H9 (cell line): ENCODE data around the gene BICDL2. TPM values are rescaled to one million over a fixed set of nuclear protein-coding genes. Genes with fewer than 3 reads are reported as not detected.

Source experiments
- DNase-seq: peaks from one replicate; pipeline ENCODE4 v3.0.0-alpha.2; 2017
- H2AFZ ChIP-seq: one replicate; pipeline ENCODE4 v1.6.1; 2013; ENCODE audit warnings: mild to moderate bottlenecking, low read length, control low read depth, moderate library complexity
- H2AK5ac ChIP-seq: 2 replicates; pipeline ENCODE4 v1.6.1; 2013; ENCODE audit warnings: low read length, control low read depth, mixed read lengths; ENCODE audit not compliant: insufficient read length
- H2BK120ac ChIP-seq: one replicate; pipeline ENCODE4 v1.6.1; 2013; ENCODE audit warnings: low read depth, mild to moderate bottlenecking, low read length, control low read depth, inconsistent platforms; ENCODE audit not compliant: poor library complexity, severe bottlenecking
- H2BK12ac ChIP-seq: 2 replicates; pipeline ENCODE4 v1.6.1; 2013; ENCODE audit warnings: low read length, control low read depth, mixed read lengths, low read depth; ENCODE audit not compliant: insufficient read length
- H2BK15ac ChIP-seq: 2 replicates; pipeline ENCODE4 v1.6.1; 2013; ENCODE audit warnings: low read depth, low read length, control low read depth
- H2BK20ac ChIP-seq: one replicate; pipeline ENCODE4 v1.6.1; 2013; ENCODE audit warnings: low read depth, mild to moderate bottlenecking, low read length, control low read depth, inconsistent platforms; ENCODE audit not compliant: poor library complexity, severe bottlenecking
- H2BK5ac ChIP-seq: 2 replicates; pipeline ENCODE4 v1.6.1; 2013; ENCODE audit warnings: low read length, control low read depth, mixed read lengths; ENCODE audit not compliant: insufficient read length
- H3K14ac ChIP-seq: 2 replicates; pipeline ENCODE4 v1.6.1; 2013; ENCODE audit warnings: low read length, control low read depth; ENCODE audit not compliant: insufficient read depth
- H3K18ac ChIP-seq: 2 replicates; pipeline ENCODE4 v1.6.1; 2013; ENCODE audit warnings: low read depth, mild to moderate bottlenecking, mixed read lengths, low read length, control low read depth; ENCODE audit not compliant: insufficient read length
- H3K23ac ChIP-seq: 2 replicates; pipeline ENCODE4 v1.6.1; 2013; ENCODE audit warnings: low read length, control low read depth, mixed read lengths, low read depth; ENCODE audit not compliant: insufficient read length
- H3K23me2 ChIP-seq: 2 replicates; pipeline ENCODE4 v1.6.1; 2013; ENCODE audit warnings: low read depth, mild to moderate bottlenecking, mixed read lengths, low read length, control low read depth; ENCODE audit not compliant: insufficient read length, poor library complexity, severe bottlenecking
- H3K27ac ChIP-seq: 2 replicates; pipeline ENCODE4 v1.5.1; 2013; ENCODE audit warnings: low read length, control low read depth, mixed read lengths, low read depth; ENCODE audit not compliant: insufficient read length
- H3K27me3 ChIP-seq: 2 replicates; pipeline ENCODE4 v1.6.1; 2013; ENCODE audit warnings: low read length, control low read depth, inconsistent platforms; ENCODE audit not compliant: insufficient read depth
- H3K4ac ChIP-seq: 2 replicates; pipeline ENCODE4 v1.6.1; 2013; ENCODE audit warnings: low read depth, mild to moderate bottlenecking, control low read depth, inconsistent platforms, low read length, moderate library complexity
- H3K4me1 ChIP-seq: 2 replicates; pipeline ENCODE4 v1.6.1; 2013; ENCODE audit warnings: low read length, control low read depth, inconsistent platforms; ENCODE audit not compliant: insufficient read depth
- H3K4me2 ChIP-seq: 2 replicates; pipeline ENCODE4 v1.6.1; 2013; ENCODE audit warnings: low read length, control low read depth, mixed read lengths; ENCODE audit not compliant: insufficient read length, insufficient read depth
- H3K56ac ChIP-seq: 2 replicates; pipeline ENCODE4 v1.6.1; 2013; ENCODE audit warnings: low read depth, mild to moderate bottlenecking, mixed read lengths, low read length, control low read depth; ENCODE audit not compliant: insufficient read length
- H3K79me1 ChIP-seq: 2 replicates; pipeline ENCODE4 v1.6.1; 2013; ENCODE audit warnings: low read depth, mild to moderate bottlenecking, moderate library complexity, low read length, control low read depth, inconsistent platforms; ENCODE audit not compliant: insufficient read depth, poor library complexity, severe bottlenecking
- H3K79me2 ChIP-seq: 2 replicates; pipeline ENCODE4 v1.6.1; 2013; ENCODE audit warnings: low read length, control low read depth, inconsistent platforms; ENCODE audit not compliant: insufficient read depth
- H3K9ac ChIP-seq: 2 replicates; pipeline ENCODE4 v1.6.1; 2013; ENCODE audit warnings: low read length, control low read depth, mixed read lengths; ENCODE audit not compliant: insufficient read length; ENCODE audit errors: extremely low read depth
- H3K9me3 ChIP-seq: one replicate; pipeline ENCODE4 v1.6.1; 2013; ENCODE audit warnings: low read depth, low read length, inconsistent platforms; ENCODE audit not compliant: control insufficient read depth
- H3T11ph ChIP-seq: one replicate; pipeline ENCODE4 v1.6.1; 2013; ENCODE audit warnings: mild to moderate bottlenecking, low read length, control low read depth, inconsistent platforms
- H4K20me1 ChIP-seq: one replicate; pipeline ENCODE4 v1.6.1; 2013; ENCODE audit not compliant: control insufficient read depth, insufficient read length, insufficient read depth
- H4K5ac ChIP-seq: 2 replicates; pipeline ENCODE4 v1.6.1; 2013; ENCODE audit warnings: low read depth, mild to moderate bottlenecking, mixed read lengths, low read length, control low read depth; ENCODE audit not compliant: insufficient read length
- H4K8ac ChIP-seq: replicated peaks from 2 replicates; pipeline ENCODE4 v1.6.1; 2013; ENCODE audit warnings: low read length, control low read depth, mixed read lengths, low read depth; ENCODE audit not compliant: insufficient read length
- H4K91ac ChIP-seq: 2 replicates; pipeline ENCODE4 v1.6.1; 2013; ENCODE audit warnings: low read depth, mild to moderate bottlenecking, moderate library complexity, mixed read lengths, low read length, control low read depth; ENCODE audit not compliant: insufficient read length
- H3K27ac Mint-ChIP-seq, 3 experiments: 2 replicates in 2 of 3; 3 replicates in 1 of 3; pipeline ENCODE4 v1.8.0; 2020 to 2021; ENCODE audit warnings: mixed read lengths in 3 of 3, mild to moderate bottlenecking in 1 of 3, moderate library complexity in 1 of 3
- H3K27me3 Mint-ChIP-seq: 2 replicates; pipeline ENCODE4 v1.8.0; 2021; ENCODE audit warnings: low read depth, mild to moderate bottlenecking, moderate library complexity, mixed read lengths
- H3K36me3 Mint-ChIP-seq, 3 experiments: 2 replicates in 2 of 3; 3 replicates in 1 of 3; pipeline ENCODE4 v1.8.0; 2020 to 2021; ENCODE audit warnings: low read depth in 3 of 3, mixed read lengths in 3 of 3; ENCODE audit not compliant: insufficient read depth in 1 of 3
- H3K4me1 Mint-ChIP-seq, 2 experiments: 2 replicates each; pipeline ENCODE4 v1.8.0; 2020; ENCODE audit warnings: mixed read lengths in 2 of 2
- H3K4me3 Mint-ChIP-seq, 2 experiments: 2 replicates in 1 of 2; 3 replicates in 1 of 2; pipeline ENCODE4 v1.8.0; 2020 to 2021; ENCODE audit warnings: mild to moderate bottlenecking in 2 of 2, mixed read lengths in 2 of 2, moderate library complexity in 1 of 2
- H3K9me3 Mint-ChIP-seq, 2 experiments: 2 replicates in 1 of 2; 3 replicates in 1 of 2; pipeline ENCODE4 v1.8.0; 2020; ENCODE audit warnings: mild to moderate bottlenecking in 2 of 2, mixed read lengths in 2 of 2, moderate library complexity in 1 of 2
- WGBS: extraction: QIAGEN DNeasy Blood & Tissue Kit; methylation state at CpG from one replicate; pipeline ENCODE4 v1.1.7; 2013; ENCODE audit warnings: missing lambda C conversion rate, low lambda C conversion rate, mixed read lengths; ENCODE audit not compliant: insufficient read length; ENCODE audit errors: extremely low coverage; 5-methylcytosine and 5-hydroxymethylcytosine counted together
- total RNA-seq: library from RNA; stranded (reverse); gene quantifications from 2 replicates; pipeline ENCODE4 v1.2.1, GENCODE V29; 2021
- TF ChIP-seq, protein P1 (sequence below): fragments of 200-600 bp; sonication (generic); conservative IDR thresholded peaks from 3 replicates; pipeline ENCODE4 v1.8.0; 2021; ENCODE audit warnings: antibody characterized with exemption, mild to moderate bottlenecking

Gene BICDL2
- total RNA-seq, 1 experiment from 2014 or later, result 13.5 TPM

DNA sequence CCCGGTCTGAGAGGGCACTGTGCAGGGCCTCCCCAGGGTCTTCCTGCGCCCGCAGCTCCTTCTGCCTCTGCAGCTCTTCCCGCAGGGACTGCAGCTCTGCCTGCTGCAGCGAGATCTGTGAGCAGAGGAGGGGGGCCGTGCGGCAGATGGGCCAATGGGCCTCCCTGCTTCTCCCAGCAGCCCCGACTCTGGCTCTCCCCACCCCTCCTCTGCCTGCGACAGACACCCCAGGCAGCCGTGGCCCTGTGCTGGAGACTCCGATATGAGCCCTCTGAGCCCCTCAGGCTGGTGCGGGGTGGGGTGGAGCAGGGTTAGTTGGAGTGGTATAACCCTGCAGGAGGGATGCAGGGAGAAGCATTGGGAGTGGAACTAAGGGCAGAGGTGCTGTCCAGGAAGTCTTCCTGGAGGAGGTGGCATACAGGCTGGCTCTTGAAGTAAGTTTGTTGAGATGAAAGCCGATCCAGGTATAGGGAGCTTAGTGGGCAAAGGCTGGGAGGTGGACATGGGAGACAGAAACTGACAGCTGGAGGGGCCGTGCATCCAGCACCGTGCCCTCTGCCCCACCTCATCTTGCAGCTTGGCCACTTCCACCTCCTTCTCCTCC lies 7.9 kb downstream of the BICDL2 start:
- TF ChIP-seq, protein P1, sequence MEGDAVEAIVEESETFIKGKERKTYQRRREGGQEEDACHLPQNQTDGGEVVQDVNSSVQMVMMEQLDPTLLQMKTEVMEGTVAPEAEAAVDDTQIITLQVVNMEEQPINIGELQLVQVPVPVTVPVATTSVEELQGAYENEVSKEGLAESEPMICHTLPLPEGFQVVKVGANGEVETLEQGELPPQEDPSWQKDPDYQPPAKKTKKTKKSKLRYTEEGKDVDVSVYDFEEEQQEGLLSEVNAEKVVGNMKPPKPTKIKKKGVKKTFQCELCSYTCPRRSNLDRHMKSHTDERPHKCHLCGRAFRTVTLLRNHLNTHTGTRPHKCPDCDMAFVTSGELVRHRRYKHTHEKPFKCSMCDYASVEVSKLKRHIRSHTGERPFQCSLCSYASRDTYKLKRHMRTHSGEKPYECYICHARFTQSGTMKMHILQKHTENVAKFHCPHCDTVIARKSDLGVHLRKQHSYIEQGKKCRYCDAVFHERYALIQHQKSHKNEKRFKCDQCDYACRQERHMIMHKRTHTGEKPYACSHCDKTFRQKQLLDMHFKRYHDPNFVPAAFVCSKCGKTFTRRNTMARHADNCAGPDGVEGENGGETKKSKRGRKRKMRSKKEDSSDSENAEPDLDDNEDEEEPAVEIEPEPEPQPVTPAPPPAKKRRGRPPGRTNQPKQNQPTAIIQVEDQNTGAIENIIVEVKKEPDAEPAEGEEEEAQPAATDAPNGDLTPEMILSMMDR, result no peak
- no peak overlapping the region for H2BK12ac ChIP-seq
- H3K27me3 ChIP-seq, result no peaks in the 10 kb centered on the region
- no peak overlapping the region for H3K9ac ChIP-seq
- H3K9me3 Mint-ChIP-seq, result no peaks in the 10 kb centered on the region
- H3K23ac ChIP-seq, result no peak overlapping the region
- no peak overlapping the region for H3T11ph ChIP-seq
- no peak for DNase-seq
- H3K14ac ChIP-seq, result no peak overlapping the region
- no peak overlapping the region for H4K5ac ChIP-seq
- no peak overlapping the region for H3K4ac ChIP-seq
- H3K36me3 Mint-ChIP-seq, result peaks cover 13 to 38% (median 34%) of the 10 kb centered on the region in 3 experiments
- no peak overlapping the region for H2BK20ac ChIP-seq
- H2AK5ac ChIP-seq, result no peak overlapping the region
- no peak overlapping the region for H3K18ac ChIP-seq
- H4K91ac ChIP-seq, result no peak overlapping the region
- H3K9me3 ChIP-seq, result no peaks in the 10 kb centered on the region
- no peak overlapping the region for H2AFZ ChIP-seq
- peak overlapping the region in 1 of 2 experiments; percentile 55; a peak in 2 of 5 replicates for H3K4me3 Mint-ChIP-seq
- H2BK15ac ChIP-seq, result no peak overlapping the region
- no peak overlapping the region for H3K4me2 ChIP-seq
- no peak overlapping the region for H4K8ac ChIP-seq
- no peak overlapping the region for H2BK120ac ChIP-seq
- H3K4me1 ChIP-seq, result no peaks in the 10 kb centered on the region
- H3K79me2 ChIP-seq, result no peaks in the 10 kb centered on the region
- H3K27me3 Mint-ChIP-seq, result peaks cover 13% of the 10 kb centered on the region
- H4K20me1 ChIP-seq, result peaks cover 3% of the 10 kb centered on the region
- H3K23me2 ChIP-seq, result no peaks in the 10 kb centered on the region
- no peak overlapping the region for H3K27ac Mint-ChIP-seq
- H3K27ac ChIP-seq, result no peak overlapping the region
- no peak overlapping the region for H2BK5ac ChIP-seq
- no peak overlapping the region for H3K56ac ChIP-seq
- no peaks in the 10 kb centered on the region for H3K79me1 ChIP-seq
- no CpG with 5 or more reads among the region's 15 CpGs for WGBS
- peaks cover 14 to 39% of the 10 kb centered on the region in 2 experiments for H3K4me1 Mint-ChIP-seq
